Ovary (tissue), 9 donors: ENCODE data around the gene GRM3. TPM values are rescaled to one million over a fixed set of nuclear protein-coding genes. Genes with fewer than 3 reads are reported as not detected.

ENCODE experiments used
- DNase-seq, 5 donors: peaks; one replicate each; pipeline ENCODE4 v3.0.0-alpha.2; 2019 to 2020
- H3K27ac ChIP-seq, 2 donors: fragments of 200-600 bp; one replicate each; pipeline versions ENCODE4 v1.5.1 to v1.8.0; 2019 to 2022
- H3K27me3 ChIP-seq: fragments of 200-600 bp; one replicate; pipeline ENCODE4 v1.8.0; 2022
- H3K36me3 ChIP-seq: fragments of 200-600 bp; sonication (generic); one replicate; pipeline ENCODE4 v1.5.1; 2019
- H3K4me1 ChIP-seq: one replicate; pipeline ENCODE4 v1.8.1; 2013; ENCODE audit warnings: mild to moderate bottlenecking, moderate library complexity; ENCODE audit not compliant: insufficient read depth
- H3K4me3 ChIP-seq: fragments of 200-600 bp; sonication (generic); one replicate; pipeline ENCODE4 v1.5.1; 2017
- H3K9me3 ChIP-seq, 2 donors: fragments of 200-600 bp in 1 of 2; sonication (generic) in 1 of 2; one replicate each; pipeline versions ENCODE4 v1.5.1 to v1.8.1; 2013 to 2019; ENCODE audit warnings: mild to moderate bottlenecking in 1 of 2, moderate library complexity in 1 of 2
- EP300 ChIP-seq: sonication (generic); formaldehyde crosslinking; IDR thresholded peaks from one replicate; pipeline ENCODE4 v1.6.1; 2017; ENCODE audit warnings: antibody characterized with exemption
- POLR2A ChIP-seq: fragments of 450-650 bp; IDR thresholded peaks from one replicate; pipeline ENCODE4 v1.6.1; 2017; ENCODE audit warnings: antibody characterized with exemption, mild to moderate bottlenecking, moderate library complexity
- WGBS, 3 donors: extraction: QIAGEN DNeasy Blood & Tissue Kit in 1 of 3; methylation state at CpG; one replicate each; pipeline versions ENCODE4 v1.1.5 to v1.1.7; 2013 to 2017; 5-methylcytosine and 5-hydroxymethylcytosine counted together
- intact Hi-C, 4 donors: fragments of 100-400 bp; cut with DNase I; formaldehyde crosslinking; loops; one replicate each; pipeline versions ENCODE4 v1.11.0 to v1.15.1; 2022 to 2023
- polyA plus RNA-seq, 2 donors: library from polyadenylated mRNA; stranded (reverse); fragments of 200-250 nt in 1 of 2; fragments of 350-450 nt in 1 of 2; fragmentation: Illumina TruSeq in 1 of 2; extraction: RNeasy Lipid Tissue Mini Kit (QIAGEN cat#74804) in 1 of 2; gene quantifications; one replicate each; pipeline ENCODE4 v1.2.3, GENCODE V29; 2013 to 2014
- total RNA-seq, 7 donors: library from RNA; depleted of rRNA in 2 of 7; stranded (reverse); fragments of >200 nt in 2 of 7; fragmentation: NEBNext Ultra II Directional in 3 of 7; extraction: Animal tissue kit (Norgen Biotek cat#: 25700) in 3 of 7; gene quantifications; one replicate each; pipeline versions ENCODE4 v1.1.0 to v1.2.4, GENCODE V29; 2016 to 2023
- TF ChIP-seq, protein P1 (sequence below), 3 donors: fragments of 450-650 bp in 2 of 3; fragments of 200-600 bp in 1 of 3; IDR thresholded peaks; one replicate each; pipeline versions ENCODE4 v1.5.1 to v1.8.0; 2016 to 2022; ENCODE audit warnings: antibody characterized with exemption in 3 of 3, mild to moderate bottlenecking in 1 of 3
- donor health status: DM: no; HTN: no; CAD: no; lungs with moderate emphysema.
- donor health status: DM: no; HTN: no; CAD: no.
- donor health status: Bipolar disorder and iron deficiency.
- donor health status: DM: yes; HTN: yes; CAD: no.
- donor health status: DM: no; HTN: no; CAD: no.
- donor health status: DM: yes; HTN: yes; CAD: no.

The GRM3 gene
- total and polyA plus RNA-seq, 9 donors: 0.10 to 0.11 TPM; not detected in 7

GRCh38 chr7:86762129-86762528 lies 118.4 kb downstream of the GRM3 start:
- WGBS, 3 donors: 59 to 80% (median 60%) methylated on average over 2 of the region's 2 CpGs
- TF ChIP-seq POLR2A (no peak), EP300 (no peak)
- TF ChIP-seq, protein P1, sequence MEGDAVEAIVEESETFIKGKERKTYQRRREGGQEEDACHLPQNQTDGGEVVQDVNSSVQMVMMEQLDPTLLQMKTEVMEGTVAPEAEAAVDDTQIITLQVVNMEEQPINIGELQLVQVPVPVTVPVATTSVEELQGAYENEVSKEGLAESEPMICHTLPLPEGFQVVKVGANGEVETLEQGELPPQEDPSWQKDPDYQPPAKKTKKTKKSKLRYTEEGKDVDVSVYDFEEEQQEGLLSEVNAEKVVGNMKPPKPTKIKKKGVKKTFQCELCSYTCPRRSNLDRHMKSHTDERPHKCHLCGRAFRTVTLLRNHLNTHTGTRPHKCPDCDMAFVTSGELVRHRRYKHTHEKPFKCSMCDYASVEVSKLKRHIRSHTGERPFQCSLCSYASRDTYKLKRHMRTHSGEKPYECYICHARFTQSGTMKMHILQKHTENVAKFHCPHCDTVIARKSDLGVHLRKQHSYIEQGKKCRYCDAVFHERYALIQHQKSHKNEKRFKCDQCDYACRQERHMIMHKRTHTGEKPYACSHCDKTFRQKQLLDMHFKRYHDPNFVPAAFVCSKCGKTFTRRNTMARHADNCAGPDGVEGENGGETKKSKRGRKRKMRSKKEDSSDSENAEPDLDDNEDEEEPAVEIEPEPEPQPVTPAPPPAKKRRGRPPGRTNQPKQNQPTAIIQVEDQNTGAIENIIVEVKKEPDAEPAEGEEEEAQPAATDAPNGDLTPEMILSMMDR (IDR thresholded peaks at IDR 0.05): no peak
- H3K27ac ChIP-seq: no peak overlapping the region
- H3K4me1 ChIP-seq: no peaks in the 10 kb centered on the region
- no peak overlapping the region for H3K4me3 ChIP-seq
- intact Hi-C loops: no loop called here
- no peaks in the 10 kb centered on the region for H3K36me3 ChIP-seq
- no peak for DNase-seq
- no peaks in the 10 kb centered on the region for H3K27me3 ChIP-seq
- no peaks in the 10 kb centered on the region for H3K9me3 ChIP-seq

DNA sequence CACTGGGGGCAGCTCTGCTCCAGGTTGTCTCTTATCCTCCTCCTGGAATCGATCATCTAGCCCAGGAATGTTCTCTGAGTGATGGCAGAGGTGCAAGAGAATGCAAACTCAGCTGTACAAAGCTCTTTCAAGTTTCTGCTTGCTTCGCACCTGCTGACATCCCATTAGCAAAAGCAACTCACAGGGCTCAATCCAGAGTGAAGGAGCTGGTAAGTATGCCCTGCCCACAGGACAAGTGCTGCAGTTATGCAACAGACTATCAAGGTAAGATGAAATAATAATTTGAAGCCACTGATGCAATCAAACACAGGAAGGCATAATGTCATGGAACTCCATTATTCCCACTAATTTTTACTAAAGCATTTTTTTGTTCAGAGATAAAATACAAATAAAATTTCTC lies 122.2 kb downstream of the GRM3 start:
- intact Hi-C loops: no loop called here
- H3K9me3 ChIP-seq: no peaks in the 10 kb centered on the region
- no peaks in the 10 kb centered on the region for H3K36me3 ChIP-seq
- no peaks in the 10 kb centered on the region for H3K4me1 ChIP-seq
- DNase-seq: no peak
- TF ChIP-seq, protein P1 (IDR thresholded peaks at IDR 0.05): no peak
- TF ChIP-seq EP300 (no peak), POLR2A (no peak)
- no peak overlapping the region for H3K4me3 ChIP-seq
- 64 to 66% (median 66%) methylated on average over 2 of the region's 2 CpGs for WGBS, 3 donors
- no peak overlapping the region for H3K27ac ChIP-seq
- no peaks in the 10 kb centered on the region for H3K27me3 ChIP-seq

- TF ChIP-seq POLR2A: no peak
- TF ChIP-seq EP300: no peak
- TF ChIP-seq, protein P1 (IDR thresholded peaks at IDR 0.05): no peak
- intact Hi-C loops: no loop called here
- no peaks in the 10 kb centered on the region for H3K27me3 ChIP-seq
- no peaks in the 10 kb centered on the region for H3K4me1 ChIP-seq
- 48 to 63% (median 55%) methylated on average over 1 of the region's 1 CpG for WGBS, 3 donors
- no peak overlapping the region for H3K4me3 ChIP-seq
- H3K27ac ChIP-seq: no peak overlapping the region
- no peaks in the 10 kb centered on the region for H3K36me3 ChIP-seq
- no peaks in the 10 kb centered on the region for H3K9me3 ChIP-seq
- DNase-seq: no peak
Measured at GRCh38 chr7:86768394-86768793, 124.7 kb downstream of the GRM3 start.

- WGBS, 3 donors: 49 to 61% (median 56%) methylated on average over 4 of the region's 4 CpGs
- Histone ChIP-seq H3K27ac (no peak overlapping the region), H3K36me3 (no peaks in the 10 kb centered on the region), H3K9me3 (no peaks in the 10 kb centered on the region), H3K4me1 (no peaks in the 10 kb centered on the region), H3K4me3 (no peak overlapping the region), H3K27me3 (no peaks in the 10 kb centered on the region)
- intact Hi-C loops: no loop called here
- DNase-seq: no peak
- TF ChIP-seq, protein P1 (IDR thresholded peaks at IDR 0.05): no peak
- TF ChIP-seq POLR2A (no peak), EP300 (no peak)
Measured at GRCh38 chr7:86768967-86769760, 125.5 kb downstream of the GRM3 start.
